NCI-H2171 (cell line): ENCODE results near the gene PXK.
"Not testable (repeated sequence)": the region's sequence is repeated elsewhere in the genome, so short reads cannot be mapped to it uniquely, and the experiment has no call there.

Experiments
- DNase-seq: peaks from one replicate; lab custom pipeline; 2025; lab: John Stamatoyannopoulos, UW

The PXK gene

DNA sequence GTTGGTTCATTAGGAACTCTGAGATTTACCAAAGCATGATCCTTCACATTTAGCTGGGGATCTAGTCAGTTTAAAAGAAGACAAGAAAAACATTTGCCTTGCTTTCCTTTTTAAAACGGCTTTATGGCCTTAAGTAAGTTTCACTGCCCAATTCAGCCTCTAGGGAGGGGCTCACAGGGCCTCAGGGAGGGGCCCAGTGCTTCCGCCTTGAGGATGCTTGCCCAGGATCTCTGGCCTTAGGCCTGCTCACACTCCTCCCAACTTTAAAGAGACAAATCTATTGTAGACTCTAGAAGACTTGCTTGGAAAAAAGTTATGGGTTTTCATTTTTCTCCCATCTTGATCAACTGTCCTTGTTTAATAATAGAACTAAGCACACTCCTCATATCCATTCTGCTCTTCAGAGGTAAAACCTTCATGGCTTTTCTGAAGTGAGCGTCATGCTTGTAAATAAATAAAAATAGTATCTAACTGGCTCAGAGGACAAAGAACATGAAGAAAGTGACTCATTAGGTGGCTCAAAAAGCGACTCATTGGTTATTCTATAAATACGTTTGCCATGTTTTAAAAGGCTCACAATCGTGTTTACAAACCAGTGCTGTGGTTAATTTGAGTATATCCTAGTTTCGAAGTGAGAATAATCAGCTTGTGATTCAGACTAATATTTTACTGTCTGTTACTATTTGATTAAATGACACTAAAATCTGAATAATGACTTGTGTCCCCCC, 87.3 kb downstream of the PXK start:
- no peak for DNase-seq

DNA sequence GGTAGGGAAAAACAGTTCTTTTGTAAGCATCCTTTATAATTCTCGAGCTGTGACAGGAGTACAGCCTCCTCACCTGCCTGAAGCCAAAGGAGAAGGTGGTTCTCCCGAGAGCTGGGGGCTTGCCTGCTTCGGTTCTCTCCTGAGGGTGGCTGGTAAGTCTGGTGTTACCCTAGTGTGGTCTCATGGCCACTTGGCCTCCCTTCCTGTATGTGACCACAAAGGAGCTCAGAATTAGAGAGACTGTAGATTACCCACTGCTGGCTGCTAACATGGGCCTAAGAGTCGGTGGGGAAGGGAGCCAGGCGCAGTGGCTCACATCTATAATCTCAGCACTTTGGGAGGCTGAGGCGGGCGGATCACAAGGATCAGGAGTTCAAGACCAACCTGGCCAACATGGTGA, 88.3 kb downstream of the PXK start:
- no peak for DNase-seq

DNA sequence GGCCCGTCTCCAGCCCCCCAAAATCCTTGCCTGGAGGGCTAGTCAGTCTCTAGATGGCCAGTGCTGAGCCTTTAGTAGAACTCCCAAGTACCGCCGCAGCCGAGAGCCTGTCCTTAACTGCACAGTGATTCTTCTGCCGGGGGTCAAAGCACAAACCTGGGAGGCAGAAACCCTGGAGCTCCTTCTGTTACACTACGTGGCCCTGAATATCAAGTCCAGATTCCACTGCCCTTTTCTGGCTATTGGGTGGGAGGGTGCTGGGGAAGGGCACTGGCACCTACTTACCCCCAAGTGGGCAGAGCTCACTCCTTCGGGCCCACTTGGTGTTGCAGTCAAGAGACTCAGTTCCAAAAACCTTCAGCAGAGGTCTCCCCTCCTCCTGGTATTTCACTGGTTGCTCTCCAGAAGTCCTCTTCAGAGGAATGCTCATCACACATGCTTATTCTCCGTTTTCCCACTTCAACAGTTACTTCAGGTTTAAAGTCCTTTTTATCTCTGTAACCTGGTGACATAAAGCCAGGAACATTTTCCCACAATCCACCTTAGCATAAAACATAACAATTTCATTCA, 90.1 kb downstream of the PXK start:
- no peak for DNase-seq

DNA sequence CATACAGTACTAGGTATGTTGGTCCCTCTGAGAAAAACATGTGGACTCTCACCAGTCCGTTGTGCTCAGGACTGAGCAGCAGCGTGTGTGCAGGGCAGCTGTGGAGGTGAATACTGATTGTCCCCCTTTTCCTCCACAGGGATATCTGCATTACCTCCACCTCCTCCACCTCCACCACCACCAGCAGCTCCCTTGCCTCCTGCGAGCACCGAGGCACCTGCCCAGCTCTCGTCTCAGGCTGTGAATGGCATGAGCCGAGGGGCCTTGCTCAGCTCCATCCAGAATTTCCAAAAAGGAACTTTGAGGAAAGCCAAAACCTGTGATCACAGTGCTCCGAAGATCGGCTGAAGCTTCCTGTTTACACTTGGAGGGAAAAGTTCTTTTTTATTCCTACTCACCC, 91.9 kb downstream of the PXK start:
- DNase-seq = no peak

DNA sequence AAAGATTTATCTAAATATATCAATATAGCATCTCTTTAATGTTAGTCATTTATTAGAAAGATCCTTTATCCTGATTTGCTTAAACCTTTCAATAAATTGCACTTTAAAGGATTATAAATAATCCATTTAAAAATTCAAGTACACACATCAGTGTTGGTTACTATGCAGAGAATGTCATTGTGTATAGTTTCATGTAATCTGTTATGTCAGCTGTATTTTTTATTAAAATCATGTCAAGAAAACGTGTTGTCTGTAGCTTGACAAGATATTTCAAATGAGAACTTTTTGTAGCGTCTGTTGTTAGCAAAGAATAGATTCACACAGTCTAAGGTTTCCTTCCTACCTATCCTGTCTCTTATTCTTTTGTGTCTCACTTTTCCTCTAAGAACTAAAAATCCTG, 93.1 kb downstream of the PXK start:
- DNase-seq = no peak

DNA sequence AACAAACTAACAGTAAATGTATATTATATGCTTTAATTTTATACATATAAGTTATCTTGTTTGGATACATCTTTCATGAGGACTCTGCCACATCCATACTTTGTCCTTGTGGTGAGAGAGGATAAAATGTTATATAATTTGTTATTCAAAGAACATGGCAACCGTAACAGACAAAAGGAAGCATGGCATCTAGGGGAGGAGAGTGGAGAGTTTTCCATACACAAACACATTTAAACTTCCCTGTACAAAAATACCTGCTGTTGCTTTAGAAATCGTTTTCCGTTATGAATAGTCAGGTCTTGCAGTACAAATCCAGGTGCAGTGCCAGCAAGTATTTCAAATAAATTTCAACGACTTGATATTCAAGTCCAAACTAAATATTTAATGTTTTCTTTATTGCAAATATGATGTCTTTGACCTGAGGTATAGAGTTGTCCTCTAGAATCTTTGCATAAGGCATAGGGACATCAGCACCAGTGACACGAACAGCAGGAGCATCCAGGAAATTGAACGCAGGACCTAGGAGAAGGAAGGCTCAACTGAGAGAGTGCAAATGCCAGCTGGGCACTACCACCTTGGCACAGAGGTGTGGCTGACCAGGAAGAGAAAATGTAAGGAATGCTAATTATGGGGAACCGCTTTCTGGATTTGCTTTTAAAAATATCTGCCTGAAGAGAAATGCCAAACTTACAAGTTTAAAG, 95.1 kb downstream of the PXK start:
- no peak for DNase-seq

DNA sequence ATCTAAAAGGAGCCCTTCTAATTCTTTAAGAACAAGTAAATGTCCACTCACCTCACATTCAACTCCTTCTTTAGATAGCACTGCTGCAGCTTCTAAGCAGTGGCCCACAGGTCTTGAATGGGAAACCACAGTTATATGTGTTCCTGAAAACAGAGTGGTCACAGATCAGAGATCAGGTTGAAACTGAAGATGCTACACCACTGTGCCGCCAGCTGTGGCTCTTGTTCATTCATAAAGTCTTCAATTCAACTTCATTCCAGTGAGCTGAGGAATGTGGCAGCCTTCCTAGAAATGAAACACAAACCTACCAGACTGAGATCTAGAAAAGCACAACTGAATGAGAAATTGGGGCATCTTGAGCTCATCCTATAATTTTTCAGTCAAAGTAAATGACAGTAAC, 97.0 kb downstream of the PXK start:
- no peak for DNase-seq

DNA sequence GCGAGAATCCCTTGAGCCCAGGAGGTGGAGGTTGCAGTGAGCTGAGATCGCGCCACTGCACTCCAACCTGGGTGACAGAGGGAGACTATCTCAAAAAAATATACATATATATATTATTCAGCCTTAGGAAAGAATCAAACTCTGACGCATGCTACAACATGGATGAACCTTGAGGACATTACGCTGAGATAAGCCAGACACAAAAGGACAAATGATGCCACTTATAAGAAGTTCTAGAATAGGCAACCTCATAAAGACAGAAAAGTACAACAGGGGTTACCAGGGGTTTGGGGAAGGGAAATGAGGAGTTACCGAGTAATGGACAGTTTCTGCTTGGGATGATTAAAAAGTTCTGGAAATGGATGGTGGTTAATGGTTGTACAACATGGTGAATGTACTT, 100.2 kb downstream of the PXK start:
- no peak for DNase-seq

DNA sequence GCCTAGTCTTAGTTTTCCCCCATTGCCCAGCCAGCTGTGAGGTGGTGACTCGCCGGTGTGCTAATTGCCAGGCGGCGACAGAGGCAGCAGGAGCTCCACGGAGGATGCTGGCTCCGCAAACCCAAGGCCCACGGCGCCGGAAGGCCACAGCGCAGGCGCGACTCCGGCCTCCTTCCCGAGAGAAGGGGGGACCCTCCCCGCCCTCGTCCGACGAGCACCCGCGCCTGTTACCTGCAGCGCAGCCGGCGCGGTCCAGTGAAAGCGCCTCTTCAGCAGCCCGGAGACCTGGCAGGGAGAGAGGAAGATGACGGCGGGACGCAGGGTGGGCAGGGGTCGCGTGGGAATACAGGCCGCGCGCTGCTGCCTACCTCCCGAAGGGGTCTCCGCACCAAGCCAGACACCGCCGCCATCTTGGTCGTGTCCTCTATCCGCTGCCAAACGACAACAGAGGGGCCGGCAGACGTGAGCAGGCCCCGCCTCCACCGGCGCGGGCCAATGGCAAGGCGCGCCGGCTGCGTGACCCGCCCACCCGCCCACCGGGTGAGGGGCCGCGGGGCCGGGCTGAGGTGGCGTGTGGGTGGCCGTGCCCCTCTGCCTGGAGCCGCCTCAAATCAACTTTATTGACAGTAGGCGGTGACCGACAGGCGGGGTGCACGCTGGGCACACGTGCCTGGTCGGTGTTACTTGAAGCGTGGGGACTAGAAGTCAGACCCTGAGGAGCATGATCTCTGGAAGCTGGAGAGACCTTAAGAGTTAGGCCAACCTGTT, 100.9 kb downstream of the PXK start, which contains the start of gene PDHB:
TSS of gene PDHB (minus strand) at position 433 of the 768 bp plus-strand sequence. CDS start at position 410, 23 bp downstream.
- peak; percentile 69 for DNase-seq

DNA sequence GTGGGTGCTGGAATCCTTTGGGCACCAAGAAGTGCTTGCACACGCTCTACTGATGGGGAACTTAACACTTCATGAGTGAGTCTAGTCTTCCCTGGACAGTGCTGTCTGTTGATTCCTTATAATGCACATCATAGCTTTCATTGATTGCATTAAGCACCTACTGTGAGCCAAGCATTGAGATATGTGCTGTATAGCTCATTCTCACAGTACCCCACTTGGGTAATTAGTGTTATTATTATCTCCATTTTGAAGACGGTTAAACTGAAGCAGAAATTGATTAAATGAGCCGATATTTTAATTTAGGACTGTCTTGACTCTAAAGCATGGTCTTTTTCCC, 101.4 kb downstream of the PXK start:
- DNase-seq = no peak

DNA sequence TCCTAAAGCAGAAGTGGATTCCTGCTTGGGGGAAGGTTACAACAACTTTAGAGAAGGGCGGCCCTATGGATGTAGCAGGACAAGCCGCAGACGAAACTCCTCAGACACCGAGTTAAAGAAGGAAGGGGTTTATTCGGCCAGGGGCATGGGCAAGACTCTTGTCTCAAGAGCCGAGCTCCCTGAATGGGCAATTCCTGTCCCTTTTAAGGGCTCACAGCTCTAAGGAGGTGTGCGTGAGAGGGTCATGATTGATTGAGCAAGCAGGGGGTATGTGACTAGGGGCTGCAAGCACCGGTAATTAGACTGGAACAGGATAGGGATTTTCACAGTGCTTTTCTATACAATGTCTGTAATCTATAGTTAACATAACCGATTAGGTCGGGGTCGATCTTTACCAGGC, 101.8 kb downstream of the PXK start:
- DNase-seq = no peak

DNA sequence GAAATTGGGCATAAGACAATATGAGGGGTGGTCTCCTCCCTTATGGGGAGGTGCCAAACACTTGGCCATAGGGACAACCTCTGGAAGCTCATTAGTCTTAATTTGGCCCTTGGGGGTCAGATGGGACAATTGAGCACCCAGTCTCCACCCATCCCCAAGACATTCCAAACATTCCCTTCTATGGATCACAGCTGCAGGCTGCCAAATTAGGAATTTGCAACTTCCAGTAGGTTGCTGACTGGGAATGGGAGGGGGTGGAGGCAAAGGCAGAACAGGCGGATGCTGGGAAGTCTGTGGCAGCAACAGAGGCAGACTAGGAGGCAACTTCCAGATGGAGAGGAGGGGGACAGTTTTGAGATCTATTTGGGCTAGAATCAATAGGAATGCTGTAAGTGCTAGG, 102.3 kb downstream of the PXK start:
- no peak for DNase-seq

DNA sequence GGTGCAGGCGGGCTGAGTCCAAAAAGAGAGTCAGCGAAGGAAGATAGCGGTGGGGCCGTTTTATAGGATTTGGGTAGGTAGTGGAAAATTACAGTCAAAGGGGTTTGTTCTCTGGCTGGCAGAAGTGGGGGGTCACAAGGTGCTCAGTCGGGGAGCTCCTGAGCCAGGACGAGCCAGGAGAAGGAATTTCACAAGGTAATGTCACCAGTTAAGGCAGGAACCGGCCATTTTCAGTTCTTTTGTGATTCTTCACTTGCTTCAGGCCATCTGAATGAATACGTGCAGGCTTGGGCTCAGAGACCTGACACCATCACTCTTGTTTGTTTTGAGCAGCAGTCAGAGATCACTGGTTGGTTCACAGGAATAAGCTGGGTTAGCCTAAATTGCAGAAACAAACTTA, 104.6 kb downstream of the PXK start:
- DNase-seq = not testable (repeated sequence)

DNA sequence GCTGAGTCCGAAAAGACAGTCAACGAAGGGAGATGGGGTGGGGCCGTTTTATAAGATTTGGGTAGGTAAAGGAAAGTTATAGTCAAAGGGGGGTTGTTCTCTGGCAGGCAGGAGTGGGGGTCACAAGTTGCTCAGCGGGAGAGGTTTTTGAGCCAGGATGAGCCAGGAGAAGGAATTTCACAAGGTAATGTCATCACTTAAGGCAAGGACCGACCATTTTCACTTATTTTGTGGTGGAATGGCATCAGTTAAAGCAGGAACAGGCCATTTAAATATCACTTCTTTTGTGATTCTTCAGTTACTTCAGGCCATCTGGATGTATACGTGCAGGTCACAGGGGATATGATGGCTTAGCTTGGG, 108.3 kb downstream of the PXK start:
- not testable (repeated sequence) for DNase-seq

DNA sequence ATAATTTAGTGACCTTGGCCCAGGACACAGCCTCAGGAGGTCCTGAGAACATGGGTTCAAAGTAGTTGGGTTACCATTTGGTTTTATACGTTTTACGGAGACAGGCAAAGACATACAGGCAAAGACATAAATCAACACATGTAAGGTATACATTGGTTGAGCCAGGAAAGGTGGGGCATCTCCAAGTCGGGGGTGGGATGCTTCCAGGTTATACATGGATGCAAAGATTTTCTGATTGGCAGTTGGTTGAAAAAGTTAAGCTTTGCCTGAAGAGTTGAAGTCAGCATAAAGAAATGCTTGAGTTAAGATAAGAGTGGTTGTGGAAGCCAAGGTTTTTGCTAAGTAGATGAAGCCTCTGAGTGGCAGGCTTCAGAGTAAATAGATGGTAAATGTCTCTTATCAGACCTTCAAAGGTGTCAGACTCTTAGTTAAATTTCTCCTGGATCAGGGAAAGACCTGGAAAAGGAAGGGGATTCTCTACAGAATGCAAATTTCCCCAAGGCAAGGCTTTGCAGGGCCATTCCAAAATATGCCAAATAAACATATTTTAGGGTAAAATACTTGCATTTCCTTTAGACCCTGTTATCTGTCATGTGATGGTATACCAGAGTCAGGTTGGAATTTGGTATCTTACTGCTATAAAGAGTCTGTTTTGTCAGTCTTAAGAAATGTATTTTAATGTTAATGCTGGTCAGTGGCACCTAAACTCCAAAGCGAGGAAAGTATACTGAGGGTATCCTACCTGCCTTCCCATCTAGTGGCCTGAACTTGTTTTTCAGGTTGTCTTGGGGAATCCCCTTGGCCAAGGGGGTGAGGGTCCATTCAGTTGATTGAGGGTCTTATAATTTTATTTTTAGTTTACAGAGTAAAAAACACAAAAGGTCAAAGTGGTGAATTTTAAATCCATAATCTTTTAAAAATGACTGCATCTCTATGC, 109.1 kb downstream of the PXK start:
- DNase-seq = no peak

DNA sequence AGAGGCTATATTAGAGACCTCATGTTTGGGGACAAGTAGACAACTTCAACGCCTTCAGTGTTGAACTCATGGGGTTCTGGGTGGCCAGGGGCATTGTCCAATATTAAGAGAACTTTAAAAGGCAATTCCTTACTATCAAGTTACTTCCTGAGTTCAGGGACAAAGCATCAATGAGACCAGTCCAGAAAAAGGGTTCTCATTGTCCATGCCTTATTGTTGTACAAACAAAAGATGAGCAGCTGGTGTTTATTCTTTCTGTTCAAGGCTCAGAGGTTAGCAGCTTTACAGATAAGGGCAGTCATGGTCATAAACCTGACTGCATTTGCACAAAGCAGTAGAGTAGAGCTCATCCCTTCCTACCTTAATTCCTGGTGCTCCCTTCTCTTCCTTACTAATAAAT, 119.5 kb downstream of the PXK start:
- no peak for DNase-seq

DNA sequence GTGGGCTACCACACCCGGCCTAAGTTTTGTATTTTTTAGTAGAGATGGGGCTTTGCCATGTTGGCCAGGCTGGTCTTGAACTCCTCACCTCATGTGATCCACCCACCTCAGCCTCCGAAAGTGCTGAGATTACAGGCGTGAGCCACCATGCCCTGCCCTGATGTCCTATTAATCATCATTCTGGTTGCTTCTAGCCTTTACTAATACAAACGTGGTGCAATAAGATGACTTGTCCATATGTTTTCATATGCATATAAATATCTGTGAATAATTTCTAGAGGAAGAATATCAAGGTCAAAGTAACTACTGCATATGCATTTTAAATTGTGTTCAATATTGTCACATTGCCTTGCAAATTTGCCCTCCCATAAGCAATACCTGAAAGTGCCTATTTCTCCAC, 126.5 kb downstream of the PXK start:
- no peak for DNase-seq

DNA sequence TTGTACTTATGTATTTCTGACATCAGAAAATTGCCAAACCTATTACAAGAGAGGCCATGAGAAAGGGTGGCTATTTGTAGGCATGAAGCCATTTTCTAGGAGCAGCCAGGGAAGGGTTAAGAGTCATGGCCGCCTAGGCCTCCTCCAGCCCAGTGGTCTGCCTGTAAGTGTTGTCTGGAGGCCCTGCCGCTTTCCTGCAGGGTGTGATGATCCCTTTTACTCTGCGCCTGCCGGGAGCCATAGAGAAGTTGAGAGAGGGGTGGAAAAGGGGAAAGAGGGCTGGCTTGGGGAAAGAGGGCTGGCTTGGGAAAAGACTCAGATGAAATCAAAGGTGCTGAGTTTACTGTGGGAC, 130.1 kb downstream of the PXK start:
- no peak for DNase-seq

DNA sequence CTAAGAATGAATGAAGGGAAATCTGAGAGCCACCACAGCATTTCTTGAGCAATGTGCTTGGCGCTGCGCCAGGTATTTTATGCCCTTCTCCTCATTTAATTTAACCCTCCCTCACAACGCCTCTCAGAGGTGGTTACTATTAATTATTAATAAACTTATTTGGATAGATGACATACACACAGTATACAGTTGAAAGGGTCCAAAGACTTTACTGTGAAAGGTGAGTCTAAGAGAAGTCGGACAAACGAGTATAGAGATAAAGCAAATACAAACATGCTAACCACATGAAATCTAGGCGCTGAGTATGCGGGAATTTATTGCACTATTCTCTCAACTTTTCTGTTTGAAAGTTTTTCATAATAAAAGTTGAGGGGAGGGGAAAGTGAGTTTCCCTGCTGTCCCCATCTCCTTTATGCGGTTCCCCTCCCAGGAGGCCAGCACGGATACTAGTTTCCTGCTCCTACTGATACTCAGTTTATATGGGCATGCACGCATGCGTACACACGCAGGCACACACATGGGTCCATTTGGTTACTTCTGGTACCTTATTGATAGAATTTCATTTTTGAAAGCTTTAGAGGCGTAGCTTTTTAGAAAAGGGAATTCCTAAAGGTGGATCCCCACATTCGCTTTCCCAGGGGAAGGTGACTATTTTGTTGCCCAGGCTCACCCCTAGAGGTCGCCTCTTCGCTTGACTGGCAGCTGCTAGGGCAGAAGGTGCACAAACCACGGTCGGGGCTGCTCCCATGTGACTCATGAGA, 130.7 kb downstream of the PXK start:
- DNase-seq = peak; percentile 54

DNA sequence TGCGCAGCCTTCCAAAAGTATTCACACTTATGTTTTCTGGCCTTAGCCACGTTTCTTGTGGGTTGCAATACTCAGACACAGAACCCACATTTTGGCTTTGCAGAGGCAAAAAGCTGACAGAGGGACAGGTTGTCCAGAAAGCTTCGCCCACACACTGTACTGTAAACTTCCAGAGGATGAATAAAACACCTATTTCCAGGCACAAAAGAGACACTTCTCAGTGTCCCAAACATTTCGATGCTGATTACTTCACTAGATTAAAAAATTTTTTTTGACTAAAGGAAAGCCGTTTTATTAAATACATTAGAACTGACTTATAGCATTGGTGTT, 131.2 kb downstream of the PXK start:
- DNase-seq = no peak

DNA sequence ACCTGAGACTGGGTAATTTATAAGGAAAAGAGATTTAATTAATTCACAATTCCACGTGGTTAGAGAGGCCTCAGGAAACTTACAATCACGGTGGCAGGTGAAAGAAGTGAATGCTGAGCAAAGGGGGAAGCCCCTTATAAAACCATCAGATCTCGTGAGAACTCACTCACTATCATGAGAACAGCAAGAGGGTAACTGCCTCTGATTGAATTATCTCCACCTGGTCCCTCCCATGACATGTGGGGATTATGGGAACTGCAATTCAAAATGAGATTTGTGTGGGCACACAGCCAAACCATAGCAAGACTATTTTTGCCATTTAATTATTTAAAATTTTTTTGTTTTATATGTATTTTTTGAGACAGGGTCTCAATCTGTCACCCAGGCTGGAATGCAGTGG, 132.2 kb downstream of the PXK start:
- DNase-seq = no peak
